GM18909 (cell line): Measurements from ENCODE around the gene ACOT7.
"Not testable (repeated sequence)": the region's sequence is repeated elsewhere in the genome, so short reads cannot be mapped to it uniquely, and the experiment has no call there.

Experiments
- ATAC-seq: cut with Tn5 transposase; IDR thresholded peaks from one replicate; pipeline ENCODE4 v1.9.1; 2021; ENCODE audit warnings: mild to moderate bottlenecking; ENCODE audit not compliant: unreplicated experiment, poor library complexity

Gene ACOT7

DNA sequence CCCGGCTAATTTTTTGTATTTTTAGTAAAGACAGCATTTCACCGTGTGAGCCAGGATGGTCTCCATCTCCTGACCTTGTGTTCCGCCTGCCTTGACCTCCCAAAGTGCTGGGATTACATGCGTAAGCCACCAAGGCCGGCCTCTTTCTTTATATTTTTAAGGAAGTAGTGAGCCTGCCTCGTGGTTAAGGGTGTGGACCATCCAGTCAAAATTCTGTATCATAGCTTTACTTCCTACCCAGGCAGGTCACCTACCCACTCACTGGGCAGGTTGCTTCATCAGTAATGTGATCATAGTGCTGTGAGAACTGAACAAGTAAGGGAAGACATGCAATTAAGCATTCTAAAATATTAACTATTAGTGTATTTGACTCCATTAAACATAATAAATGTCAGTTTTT lies 8.1 kb upstream of the ACOT7 start:
- no peak for ATAC-seq

DNA sequence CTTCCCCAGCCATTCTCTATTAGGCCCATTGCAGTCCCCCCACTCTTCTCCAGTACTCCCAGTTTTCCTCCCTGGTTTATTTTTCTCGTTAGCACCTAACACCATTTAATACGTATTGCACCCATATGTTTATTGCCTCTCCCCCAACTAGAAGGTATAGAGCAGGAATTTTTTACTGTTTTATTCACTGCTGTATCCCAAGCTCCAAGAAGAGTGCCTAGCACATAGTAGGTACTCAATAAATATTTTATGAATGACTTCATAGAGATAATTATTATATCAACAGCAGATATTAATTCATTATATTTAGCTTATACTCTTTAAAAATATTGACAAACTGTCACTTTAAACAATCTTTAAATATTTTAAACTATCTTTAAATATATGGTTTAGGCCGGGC lies 5.7 kb upstream of the ACOT7 start:
- ATAC-seq, result no peak

DNA sequence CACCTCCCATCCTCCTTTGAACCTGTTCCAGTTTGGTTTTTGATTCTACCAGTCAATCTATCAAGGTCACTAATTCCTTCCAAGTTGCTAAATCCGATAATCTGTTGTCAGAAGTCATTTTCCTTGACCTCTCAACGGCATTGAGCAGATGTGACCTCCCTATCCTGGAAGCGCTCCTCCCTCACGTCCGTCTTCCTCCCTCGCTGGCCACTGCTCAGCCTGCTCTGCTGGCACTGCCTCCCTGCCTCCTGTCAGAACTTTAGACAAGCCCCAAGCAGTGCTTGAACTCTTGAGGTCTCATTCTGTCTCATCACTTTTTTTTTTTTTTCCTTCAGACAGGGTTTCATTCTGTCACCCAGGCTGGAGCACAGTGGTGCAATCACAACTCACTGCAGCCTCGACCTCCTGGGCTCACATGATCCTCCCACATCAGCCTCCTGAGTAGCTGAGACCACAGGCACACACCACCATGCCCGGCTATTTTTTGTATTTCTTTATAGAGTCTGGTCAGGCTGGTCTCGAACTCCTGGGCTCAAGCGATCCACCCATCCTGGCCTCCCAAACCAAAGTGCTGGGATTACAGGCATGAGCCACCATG lies 4.4 kb upstream of the ACOT7 start:
- ATAC-seq, result no peak

DNA sequence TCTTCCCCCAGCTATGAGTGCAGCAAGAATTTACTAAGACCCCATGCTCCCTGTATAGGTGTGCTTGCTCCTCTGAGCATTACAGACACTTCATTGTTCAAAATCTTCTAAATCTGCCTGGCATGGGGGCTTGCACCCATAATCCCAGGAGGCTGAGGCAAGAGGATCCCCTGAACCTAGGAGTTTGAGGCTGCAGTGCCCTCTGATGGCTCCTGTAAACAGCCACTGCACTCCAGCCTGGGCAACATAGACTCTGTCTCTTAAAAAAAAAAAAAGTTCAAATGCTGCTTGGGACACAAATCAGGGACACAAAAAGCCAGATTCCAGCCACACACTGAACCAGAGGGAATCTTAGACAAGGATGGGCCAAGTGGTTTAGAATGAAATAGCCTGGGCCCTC lies 3.4 kb upstream of the ACOT7 start:
- no peak for ATAC-seq

DNA sequence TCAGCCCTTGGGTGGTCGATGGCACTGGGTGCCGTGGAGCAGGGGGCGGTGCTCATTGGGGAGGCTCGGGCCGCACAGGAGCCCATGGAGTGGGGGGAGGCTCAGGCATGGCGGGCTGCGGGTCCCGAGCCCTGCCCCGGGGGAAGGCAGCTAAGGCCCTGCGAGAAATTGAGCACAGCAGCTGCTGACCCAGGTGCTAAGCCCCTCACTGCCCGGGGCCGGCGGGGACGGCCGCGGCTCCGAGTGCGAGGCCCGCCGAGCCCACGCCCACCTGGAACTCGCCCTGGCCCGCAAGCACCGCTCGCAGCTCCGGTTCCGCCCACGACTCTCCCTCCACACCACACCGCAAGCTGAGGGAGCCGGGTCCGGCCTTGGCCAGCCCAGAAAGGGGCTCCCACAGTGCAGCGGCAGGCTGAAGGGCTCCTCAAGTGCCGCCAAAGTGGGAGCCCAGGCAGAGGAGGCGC lies 2.2 kb upstream of the ACOT7 start:
- ATAC-seq, result not testable (repeated sequence)

DNA sequence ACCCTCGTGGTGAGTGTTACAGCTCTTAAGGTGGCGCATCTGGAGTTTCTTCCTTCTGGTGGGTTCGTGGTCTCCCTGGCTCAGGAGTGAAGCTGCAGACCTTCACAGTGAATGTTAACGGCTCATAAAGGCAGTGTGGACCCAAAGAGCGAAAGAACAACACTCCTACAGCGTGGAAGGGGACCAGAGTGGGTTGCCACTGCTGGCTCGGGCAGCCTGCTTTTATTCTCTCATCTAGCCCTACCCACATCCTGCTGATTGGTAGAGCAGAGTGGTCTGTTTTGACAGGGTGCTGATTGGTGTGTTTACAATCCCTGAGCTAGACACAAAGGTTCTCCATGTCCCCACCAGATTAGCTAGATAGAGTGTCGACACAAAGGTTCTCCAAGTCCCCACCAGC lies 1.6 kb upstream of the ACOT7 start:
- ATAC-seq, result not testable (repeated sequence)

DNA sequence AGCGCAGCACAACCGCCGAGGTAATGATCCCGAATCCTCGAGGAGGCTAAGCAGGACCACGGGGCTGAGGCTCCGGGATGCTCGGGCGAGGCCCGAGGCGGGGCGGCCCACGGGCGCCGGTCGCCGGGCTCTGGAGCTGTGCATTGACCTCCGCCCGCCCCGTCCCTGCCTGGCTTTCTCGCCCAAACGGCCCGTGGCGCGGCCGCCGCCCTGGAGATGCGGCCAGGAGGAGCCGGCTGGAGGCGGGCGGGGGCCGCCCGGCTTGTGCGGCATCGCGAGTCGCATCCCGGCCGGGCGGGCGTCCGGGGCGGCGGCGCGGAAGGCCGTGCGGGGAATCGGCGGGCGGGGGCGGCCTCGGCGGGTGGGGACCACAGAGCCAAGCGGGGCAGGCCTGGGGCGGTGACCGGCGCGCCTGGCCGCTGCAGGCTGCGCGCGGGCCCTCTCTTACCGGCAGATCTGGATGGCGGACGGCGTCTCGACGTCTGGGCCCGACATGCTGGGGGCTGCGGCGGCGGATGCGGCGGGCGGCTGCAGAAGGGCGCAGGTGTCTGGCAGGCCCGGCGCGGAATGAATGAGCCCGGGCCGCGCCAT lies 663 bp downstream of the ACOT7 start:
- no peak for ATAC-seq

DNA sequence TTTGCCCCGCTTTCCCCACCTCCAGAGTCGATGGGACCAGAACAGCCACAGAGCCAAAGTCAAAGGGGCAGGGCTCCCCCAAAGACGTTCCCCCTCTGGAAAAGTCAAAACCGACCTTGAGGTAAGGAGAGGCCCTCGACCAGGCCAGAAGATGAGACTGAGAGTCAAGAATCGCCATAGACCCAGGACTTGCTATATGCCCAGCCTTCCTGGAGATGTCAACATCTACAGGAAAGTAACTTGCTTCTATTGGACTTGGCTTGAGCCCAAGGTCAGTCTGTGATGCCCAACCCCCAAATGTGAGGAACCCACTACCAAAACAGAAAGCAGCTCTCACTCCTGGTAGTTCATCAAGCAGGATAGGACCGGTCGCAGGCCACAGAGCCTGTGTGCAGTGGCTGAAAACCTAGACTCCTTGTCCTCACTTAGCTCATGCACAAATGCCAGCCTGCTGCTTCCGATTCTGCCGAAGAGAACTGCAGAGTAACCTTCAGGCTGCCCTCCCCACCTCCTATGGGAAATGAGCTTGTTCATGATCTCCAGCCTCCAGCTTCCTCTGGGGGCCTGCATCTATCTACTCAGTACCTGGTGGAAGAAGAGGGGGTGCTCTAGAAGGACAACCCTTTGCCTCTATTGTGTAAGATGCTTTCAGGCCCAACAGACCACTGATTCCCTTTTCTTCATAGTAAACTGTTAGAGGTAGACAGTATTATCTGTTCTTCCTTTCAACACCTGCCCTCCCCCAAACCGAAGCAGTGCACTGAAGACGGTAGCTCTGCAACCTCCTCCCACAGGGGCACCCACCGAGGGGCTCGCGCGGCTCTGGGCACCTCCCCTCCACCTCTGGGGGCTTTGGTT lies 1.4 kb downstream of the ACOT7 start:
- no peak for ATAC-seq

DNA sequence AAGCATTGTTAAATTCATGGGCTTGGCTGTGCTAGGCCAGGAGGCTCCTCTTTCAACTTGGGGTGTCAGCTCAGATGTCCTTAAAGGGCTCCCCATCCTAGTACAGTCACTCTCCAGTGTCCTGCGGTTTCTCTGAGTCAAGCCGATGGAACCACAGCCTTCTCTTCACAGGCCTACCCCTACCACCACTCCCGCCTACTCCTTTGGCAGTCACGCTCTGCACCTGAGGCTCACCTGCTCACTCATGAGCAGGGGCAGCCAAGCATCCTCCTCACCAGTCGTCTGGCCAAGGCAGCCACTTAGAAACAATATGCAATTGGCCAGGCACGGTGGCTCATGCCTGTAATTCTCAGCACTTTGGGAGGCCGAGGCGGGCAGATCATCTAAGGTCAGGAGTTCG lies 3.6 kb downstream of the ACOT7 start:
- ATAC-seq, result no peak

DNA sequence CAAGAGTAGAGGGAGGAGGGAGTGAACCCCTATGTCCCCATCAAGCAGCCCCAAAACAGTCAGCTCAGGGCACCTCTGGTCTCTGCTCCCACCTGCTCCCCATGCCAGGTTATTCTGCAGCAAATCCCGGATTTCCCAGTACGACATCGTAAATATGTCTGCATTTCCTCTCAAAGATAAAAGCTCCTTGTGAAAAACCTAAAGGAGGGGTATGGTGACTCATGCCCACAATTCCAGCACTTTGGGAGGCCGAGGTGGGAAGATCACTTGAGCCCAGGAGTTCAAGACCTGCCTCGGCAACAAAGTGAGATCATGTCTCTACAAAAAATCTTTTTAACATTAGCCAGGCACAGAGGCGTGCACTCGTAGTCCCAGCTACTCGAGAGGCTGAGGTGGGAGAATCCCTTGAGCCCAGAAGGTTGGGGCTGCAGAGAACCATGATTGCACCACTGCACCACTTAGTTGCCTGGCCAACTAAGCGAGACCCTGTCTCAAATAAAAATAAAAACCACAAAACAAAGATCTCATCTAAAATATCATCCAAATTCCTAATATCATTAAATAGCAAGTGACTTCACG lies 7.1 kb downstream of the ACOT7 start:
- ATAC-seq, result no peak

DNA sequence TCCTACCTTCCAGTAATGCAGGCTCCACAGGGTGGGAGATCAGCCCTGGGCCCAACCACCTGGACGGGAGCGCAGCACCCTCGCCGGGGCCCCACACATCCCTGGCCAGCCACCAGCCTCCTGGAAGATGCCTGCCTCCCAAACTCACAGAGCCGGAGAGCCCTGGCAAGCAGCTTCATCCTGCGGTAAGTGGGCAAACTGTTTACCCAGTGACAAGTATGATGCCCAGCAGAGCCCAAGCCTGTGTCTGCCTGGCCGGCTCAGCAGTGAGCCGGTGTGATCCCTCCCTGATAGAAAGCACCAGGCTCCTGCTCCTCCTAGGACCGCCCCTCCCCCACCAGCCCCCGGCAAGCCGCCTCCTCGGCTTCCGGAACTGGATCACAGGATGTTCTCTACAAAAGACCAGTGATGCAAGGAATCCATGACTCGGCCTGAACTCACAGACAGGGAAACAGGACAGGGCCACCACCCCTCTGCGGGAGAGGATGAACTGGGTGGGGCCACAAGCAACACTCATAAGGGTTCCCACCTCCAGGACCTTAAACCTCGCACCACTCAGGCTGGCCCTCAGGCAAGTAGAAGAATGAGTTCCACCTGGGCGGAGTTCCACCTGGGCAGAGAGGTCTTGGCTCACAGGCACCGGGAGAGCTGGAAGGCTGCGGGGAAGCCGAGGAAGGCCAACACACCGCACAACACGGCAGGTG lies 7.9 kb downstream of the ACOT7 start:
- ATAC-seq, result no peak

DNA sequence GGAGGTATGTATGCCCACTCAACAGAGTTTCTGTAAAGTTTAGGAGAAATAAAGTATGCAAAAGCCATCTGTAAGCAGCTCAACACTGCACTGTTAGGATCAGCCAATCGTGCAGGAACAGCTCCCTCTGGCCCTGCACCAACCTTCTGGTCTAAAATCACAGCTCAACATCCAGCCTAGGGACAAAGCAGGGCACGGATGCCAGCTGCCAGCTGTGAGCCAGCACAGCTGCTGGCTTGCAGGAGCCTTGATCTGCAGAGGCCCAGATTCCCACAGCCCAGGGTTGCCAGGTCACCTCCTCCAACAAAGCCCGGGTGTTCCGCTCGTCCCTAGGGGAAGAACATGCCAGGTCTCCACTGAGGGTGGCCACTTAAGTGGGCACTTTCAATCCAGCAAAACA lies 8.6 kb downstream of the ACOT7 start:
- no peak for ATAC-seq

DNA sequence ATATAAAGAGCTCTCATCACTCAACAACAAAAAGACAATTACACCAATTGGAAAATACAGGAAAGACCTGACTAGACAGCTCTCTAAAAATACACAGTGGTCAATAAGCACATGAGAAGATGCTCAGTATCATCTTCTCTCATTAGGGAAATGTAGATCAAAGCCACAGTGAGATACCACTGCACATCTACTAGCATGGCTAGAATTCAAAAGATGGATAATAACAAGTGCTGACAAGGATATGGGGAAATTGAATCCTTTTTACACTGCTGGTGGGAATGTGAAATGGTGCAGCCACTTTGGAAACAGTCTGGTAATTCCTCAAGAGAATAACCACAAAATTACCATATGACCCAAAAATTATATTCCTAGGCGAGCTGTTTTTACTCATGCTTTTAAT lies 9.4 kb downstream of the ACOT7 start:
- no peak for ATAC-seq

DNA sequence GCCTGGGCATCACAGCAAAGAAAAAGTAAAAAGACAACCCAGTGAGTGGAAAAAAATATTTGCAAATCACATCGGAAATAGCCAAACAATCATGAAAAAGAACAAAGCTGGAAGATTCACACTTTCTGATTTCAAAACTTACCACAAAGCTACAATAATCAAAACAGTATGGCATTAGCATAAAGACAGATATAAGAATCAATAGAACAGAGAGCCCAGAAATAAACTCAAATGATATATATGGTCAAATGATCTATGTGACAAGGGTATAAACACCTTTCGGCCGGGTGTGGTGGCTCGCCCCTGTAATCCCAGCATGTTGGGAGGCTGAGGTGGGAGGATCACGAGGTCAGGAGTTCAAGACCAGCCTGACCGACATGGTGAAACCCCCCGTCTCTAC lies 13.5 kb downstream of the ACOT7 start:
- ATAC-seq, result no peak

DNA sequence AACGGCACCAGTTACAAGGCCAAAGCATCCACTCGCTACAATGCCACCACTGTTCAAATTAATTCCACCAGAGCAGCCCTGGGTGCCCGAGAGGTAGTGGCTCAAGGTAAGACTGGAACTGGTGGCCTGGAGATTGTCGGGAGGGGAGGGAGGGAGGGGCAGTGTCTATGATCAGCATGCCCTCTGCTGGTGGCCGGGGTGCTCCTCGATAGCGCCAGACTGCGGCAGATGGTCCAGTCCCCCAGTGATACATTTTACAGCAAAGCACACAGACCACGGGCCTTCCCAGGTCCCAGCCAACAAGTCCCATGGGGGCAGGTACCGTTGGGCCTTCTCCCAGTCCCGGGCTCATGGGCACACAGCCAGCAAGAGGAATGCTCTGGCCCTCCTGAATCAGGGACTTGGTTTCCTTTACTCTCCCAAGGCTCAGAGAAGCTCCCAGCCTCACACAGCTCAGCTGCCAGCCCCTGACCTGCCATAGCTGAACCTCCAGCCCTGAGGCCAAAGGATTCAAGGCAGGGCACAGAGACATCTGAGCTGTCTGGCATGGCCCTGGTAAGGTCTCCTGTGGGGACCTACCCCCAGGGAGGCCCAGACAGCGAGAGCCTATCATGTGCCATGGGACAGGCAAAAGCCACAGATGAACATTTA lies 15.3 kb downstream of the ACOT7 start:
- ATAC-seq, result no peak

DNA sequence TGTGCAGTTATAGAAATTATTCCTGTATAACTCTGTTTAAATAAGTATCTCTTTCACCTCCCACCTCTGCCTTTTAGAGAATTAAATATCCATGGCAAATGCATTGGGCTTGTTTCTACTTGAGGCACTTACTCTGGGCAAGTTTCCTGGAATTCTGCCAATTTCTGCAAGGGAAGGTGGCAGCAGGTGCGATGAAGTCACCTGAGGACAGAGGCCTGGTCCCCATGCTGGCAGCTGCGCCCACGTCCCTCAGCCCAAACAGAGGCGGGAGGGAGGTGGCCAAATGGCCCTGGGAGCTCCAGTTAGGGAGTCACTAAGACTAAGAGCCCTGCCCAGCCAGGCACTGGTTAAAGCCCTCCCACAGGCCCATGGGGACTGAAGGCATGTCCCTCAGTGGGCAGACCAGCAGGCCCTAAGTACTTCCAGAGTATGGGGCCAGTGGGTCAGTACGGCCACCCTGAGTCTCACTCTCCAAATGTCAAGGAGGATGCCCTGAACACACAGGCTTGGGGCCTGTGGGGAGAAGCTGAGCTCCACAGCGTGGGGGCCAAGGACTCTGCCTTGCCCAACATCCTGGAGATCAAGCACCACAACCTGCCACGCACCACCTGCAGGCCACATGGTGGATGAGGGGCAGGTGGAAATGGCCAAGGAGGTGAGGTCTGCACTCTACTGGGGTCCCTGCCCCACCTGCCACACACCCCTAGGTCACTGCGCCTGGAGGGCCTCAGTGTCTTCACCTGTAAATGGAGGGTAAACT lies 19.4 kb downstream of the ACOT7 start:
- ATAC-seq, result no peak

DNA sequence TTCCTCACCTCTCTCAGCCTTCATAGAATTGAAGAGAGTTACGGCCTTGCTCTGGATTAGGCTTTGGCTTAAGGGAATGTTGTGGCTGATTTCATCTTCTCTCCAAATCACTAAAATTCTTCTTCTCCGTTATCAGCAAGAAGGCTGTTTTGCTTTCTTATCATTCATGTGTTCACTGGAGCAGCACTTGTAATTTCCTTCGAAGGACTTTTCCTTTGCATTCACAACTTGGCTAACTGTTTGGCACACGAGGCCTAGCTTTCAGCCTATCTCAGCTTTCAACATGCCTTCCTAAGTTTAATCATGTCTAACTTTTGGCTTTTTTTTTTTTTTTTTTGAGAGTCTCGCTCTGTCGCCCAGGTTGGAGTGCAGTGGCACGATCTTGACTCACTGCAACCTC lies 21.3 kb downstream of the ACOT7 start:
- ATAC-seq, result not testable (repeated sequence)

DNA sequence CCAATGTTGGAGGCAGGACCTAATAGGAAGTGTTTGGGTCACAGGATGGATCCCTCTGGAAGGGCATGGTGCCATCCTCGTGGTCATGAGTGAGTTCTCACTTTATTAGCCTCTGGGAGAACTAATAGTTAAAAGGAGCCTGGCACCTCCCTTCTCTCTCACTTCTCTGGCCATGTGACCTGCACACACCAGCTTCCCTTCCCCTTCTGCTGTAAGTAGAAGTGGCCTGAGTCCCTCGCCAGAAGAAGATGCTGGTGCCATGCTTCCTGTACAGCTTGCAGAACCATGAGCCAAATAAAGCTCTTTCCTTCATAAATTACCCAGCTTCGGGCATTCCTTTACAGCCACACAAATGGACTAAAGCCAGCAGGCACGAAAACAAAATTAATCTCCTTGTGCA lies 23.6 kb downstream of the ACOT7 start:
- ATAC-seq, result no peak

DNA sequence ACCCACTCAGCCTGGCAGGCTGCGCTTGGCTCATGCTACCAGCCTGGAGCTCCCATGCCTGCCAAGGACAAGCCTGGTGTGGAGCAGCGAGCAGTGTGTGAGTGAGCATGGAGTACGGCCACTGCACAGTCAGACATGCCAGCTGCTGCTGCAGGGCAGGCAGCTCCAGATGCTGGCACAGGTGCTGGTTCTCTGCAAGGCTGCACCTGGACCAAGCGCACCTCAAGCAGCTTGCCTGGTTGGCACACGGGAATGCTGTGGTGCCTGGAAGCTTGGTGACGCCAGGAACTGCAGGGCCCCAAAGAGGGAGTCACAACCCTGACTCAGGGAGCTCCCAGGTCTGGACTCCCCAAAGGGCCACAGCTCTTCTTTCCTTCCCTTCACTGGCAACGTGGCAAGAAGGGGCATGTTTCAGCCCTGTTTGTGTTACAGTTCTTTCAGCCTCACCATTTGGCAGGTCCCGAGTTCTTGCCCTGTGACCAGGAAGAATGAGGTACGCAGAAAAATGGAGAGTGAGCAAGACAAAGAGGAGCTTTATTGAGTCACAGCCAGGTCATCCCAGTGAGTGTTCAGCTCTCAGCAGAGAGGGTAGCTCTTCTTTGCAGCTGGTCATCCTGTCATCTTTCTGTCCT lies 26.1 kb downstream of the ACOT7 start:
- ATAC-seq, result no peak
